ENCODE data around the gene RAB8A. TPM values are rescaled to one million over a fixed set of nuclear protein-coding genes. Genes with fewer than 3 reads are reported as not detected.
A peak's percentile ranks its signal among the peaks of the same experiment; 100 is the strongest.

Gene RAB8A
- 10 to 100 TPM; 85.5 to 86.9 TPM for total RNA-seq
- polyA plus RNA-seq, result 10 to 100 TPM; 83.9 to 96.8 TPM

DNA sequence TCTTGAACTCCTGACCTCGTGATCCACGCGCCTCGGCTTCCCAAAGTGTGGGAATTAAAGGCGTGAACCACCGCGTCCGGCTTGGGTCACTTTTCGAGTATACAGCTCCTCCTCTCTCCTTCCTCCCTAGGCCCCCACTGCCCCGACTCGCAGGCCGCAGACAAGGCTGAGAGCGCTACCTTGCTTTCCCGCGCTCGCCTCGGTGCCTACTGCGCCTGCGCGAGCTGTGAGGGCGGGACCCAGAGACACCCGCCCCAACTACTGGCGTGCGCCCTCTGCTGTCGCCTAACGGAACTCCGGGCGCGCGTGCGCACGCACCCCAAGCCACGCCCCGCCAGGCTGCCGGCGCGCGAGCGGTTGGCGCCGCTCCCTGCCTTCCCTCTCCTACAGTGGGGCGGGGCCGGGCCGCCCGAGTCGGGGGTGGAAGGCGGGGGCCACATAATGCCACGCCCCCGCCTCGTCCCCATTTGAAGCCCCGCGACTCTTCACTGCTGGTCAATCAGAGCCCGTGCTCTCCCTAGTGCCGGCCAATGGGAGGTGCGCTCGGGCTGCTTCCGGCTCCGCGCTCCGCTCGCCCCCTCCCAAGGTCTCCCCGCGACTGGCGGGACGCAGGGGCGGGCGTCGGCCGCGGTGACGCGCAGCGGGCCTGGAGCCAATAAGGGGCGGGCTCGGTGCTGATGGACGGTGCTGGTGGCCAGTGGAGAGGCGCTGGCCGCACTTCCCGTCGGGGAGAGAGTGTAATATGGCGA is at the start of gene RAB8A:
Gene RAB8A, plus strand, starts transcription at position 730 of the 749 bp plus-strand sequence. Its CDS starts 13 bp downstream, at position 743.
- peaks cover 0 to 3% (median 0%) of the 10 kb centered on the region in 8 donors for H3K9me3 Mint-ChIP-seq
- peaks cover 46% of the 10 kb centered on the region for H3K4me1 ChIP-seq (ENCODE audit: insufficient read depth, low read length)

DNA sequence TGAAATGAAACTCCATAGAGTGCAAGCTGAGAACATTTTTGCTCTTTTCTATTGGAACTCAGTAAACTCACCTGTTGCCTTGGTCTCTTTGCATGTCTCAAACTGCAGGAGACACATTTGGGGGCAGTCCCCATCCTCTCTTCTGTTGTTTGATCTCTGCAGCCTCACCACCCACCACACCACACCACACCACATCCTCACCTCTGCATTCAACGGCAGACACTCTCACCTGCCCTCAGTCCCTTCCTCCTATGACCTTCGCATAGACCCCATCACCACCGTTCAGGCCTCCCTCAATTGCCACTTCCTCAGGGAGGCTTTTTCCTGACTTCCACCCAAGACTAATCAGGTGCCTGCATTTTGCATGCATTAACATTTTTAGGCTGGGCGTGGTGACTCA is 49.7 kb upstream of the RAB8A start:
- no peaks in the 10 kb centered on the region for H3K36me3 Mint-ChIP-seq
- H3K9me3 ChIP-seq (ENCODE audit: control insufficient read depth in 1 of 2, low read length in 2 of 2), result no peaks in the 10 kb centered on the region
- no peak overlapping the region for H3K4me3 Mint-ChIP-seq
- H3K27ac ChIP-seq (ENCODE audit: low read depth, low read length), result no peak overlapping the region
- peak overlapping the region in 3 of 7 donors; percentile 1 to 74 (median 37) for H3K27ac Mint-ChIP-seq
- peaks cover 0 to 9% (median 4%) of the 10 kb centered on the region in 8 donors for H3K9me3 Mint-ChIP-seq
- H3K36me3 ChIP-seq (ENCODE audit: insufficient read depth, low read length), result no peaks in the 10 kb centered on the region
- H3K4me1 ChIP-seq (ENCODE audit: insufficient read depth, low read length), result peaks cover 10% of the 10 kb centered on the region
- CTCF ChIA-PET (ENCODE audit: partially characterized antibody), result interaction anchor here (0.6 to 9.1 kb wide), 21 partner anchors 9 to 250 kb away, joined by 3 to 116 read pairs (median 7); partner anchors contain the start of genes FAM32A, HSH2D and RAB8A
- peaks cover 13 to 22% (median 18%) of the 10 kb centered on the region in 4 donors for H3K4me1 Mint-ChIP-seq
- H3K27me3 ChIP-seq (ENCODE audit: insufficient read depth, low read length), result no peaks in the 10 kb centered on the region
- H3K4me3 ChIP-seq (ENCODE audit: low read length in 2 of 2), result no peak overlapping the region
- intact Hi-C loops (cut with micrococcal nuclease), result loop anchor here (2.0 kb wide), 1 partner anchor 17 kb away; no protein-coding TSS in a partner anchor
- POLR2A ChIA-PET (ENCODE audit: partially characterized antibody), result interaction anchor here (0.9 to 1.6 kb wide), 3 partner anchors 9 to 49 kb away, joined by 3 to 11 read pairs (median 4); partner anchors contain the start of gene RAB8A
- no peak for DNase-seq
- H3K27me3 Mint-ChIP-seq, result no peaks in the 10 kb centered on the region

More for the DNA sequence above, at the start of gene RAB8A:
- intact Hi-C loops (cut with micrococcal nuclease), result loop anchor here (1.0 to 2.0 kb wide), 11 partner anchors 8 to 482 kb away; partner anchors contain the start of genes FAM32A, HSH2D and KLF2
- Histone ChIP-seq H3K27ac (ENCODE audit: low read depth, low read length) (peak within 1 kb of the TSS; percentile 94), H3K36me3 (ENCODE audit: insufficient read depth, low read length) (no peaks in the 10 kb centered on the region), H3K27me3 (ENCODE audit: insufficient read depth, low read length) (no peaks in the 10 kb centered on the region), H3K9me3 (ENCODE audit: control insufficient read depth in 1 of 2, low read length in 2 of 2) (no peaks in the 10 kb centered on the region), H3K4me3 (ENCODE audit: low read length in 2 of 2) (peak within 1 kb of the TSS; percentile 78 to 86)
- peak; percentile 99 to 100 (median 99) for DNase-seq
- peak within 1 kb of the TSS; percentile 96 to 99 (median 98) for H3K4me3 Mint-ChIP-seq
- no peaks in the 10 kb centered on the region for H3K27me3 Mint-ChIP-seq
- ChIA-PET POLR2A (ENCODE audit: partially characterized antibody) (interaction anchor here (0.7 to 4.3 kb wide), 22 partner anchors 9 to 272 kb away, joined by 3 to 49 read pairs (median 4); partner anchors contain the start of genes FAM32A, HSH2D, KLF2 and TPM4), CTCF (ENCODE audit: partially characterized antibody) (interaction anchor here (0.6 to 7.6 kb wide), 20 partner anchors 11 to 300 kb away, joined by 3 to 84 read pairs (median 8); partner anchors contain the start of genes FAM32A and HSH2D)
- peaks cover 0 to 34% of the 10 kb centered on the region in 2 donors for H3K36me3 Mint-ChIP-seq
- peaks cover 20 to 50% (median 37%) of the 10 kb centered on the region in 4 donors for H3K4me1 Mint-ChIP-seq
- H3K27ac Mint-ChIP-seq, result peak within 1 kb of the TSS; percentile 96 to 99 (median 98)

DNA sequence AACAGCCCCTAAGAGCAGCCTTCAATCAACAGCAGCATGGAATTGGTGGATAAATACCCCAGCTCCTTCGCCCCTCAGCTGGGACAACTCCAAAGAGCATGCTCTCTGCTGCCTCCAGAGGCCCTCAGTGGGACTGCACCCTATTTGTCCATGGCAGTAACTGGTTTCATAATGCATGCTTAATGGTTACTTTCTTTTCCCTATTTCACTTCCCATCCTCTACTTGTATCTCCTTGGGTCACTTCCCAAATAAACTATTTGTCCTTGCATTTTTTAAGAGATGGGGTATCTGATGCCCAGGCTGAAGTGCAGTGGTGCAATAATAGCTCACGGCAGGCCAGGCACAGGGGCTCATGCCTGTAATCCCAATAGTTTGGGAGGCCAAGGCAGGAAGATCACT is 48.9 kb upstream of the RAB8A start:
- peaks cover 13 to 22% (median 19%) of the 10 kb centered on the region in 4 donors for H3K4me1 Mint-ChIP-seq
- H3K27me3 Mint-ChIP-seq, result no peaks in the 10 kb centered on the region
- no peaks in the 10 kb centered on the region for H3K9me3 ChIP-seq (ENCODE audit: control insufficient read depth in 1 of 2, low read length in 2 of 2)
- H3K4me3 Mint-ChIP-seq, result no peak overlapping the region
- H3K27me3 ChIP-seq (ENCODE audit: insufficient read depth, low read length), result no peaks in the 10 kb centered on the region
- H3K27ac ChIP-seq (ENCODE audit: low read depth, low read length), result no peak overlapping the region
- no peak overlapping the region for H3K4me3 ChIP-seq (ENCODE audit: low read length in 2 of 2)
- H3K36me3 ChIP-seq (ENCODE audit: insufficient read depth, low read length), result no peaks in the 10 kb centered on the region
- H3K36me3 Mint-ChIP-seq, result no peaks in the 10 kb centered on the region
- H3K27ac Mint-ChIP-seq, result peak overlapping the region in 4 of 7 donors; percentile 15 to 56 (median 34)
- POLR2A ChIA-PET (ENCODE audit: partially characterized antibody), result interaction anchor here (0.6 to 2.6 kb wide), 5 partner anchors 8 to 48 kb away, joined by 3 to 13 read pairs (median 5); partner anchors contain the start of gene RAB8A
- H3K9me3 Mint-ChIP-seq, result peaks cover 0 to 4% (median 0%) of the 10 kb centered on the region in 8 donors
- CTCF ChIA-PET (ENCODE audit: partially characterized antibody), result interaction anchor here (0.6 to 9.1 kb wide), 28 partner anchors 8 to 268 kb away, joined by 3 to 116 read pairs (median 6); partner anchors contain the start of genes FAM32A, HSH2D and RAB8A
- H3K4me1 ChIP-seq (ENCODE audit: insufficient read depth, low read length), result peaks cover 12% of the 10 kb centered on the region
- intact Hi-C loops (cut with micrococcal nuclease), result loop anchor here (2.0 kb wide), 1 partner anchor 16 kb away; no protein-coding TSS in a partner anchor
- DNase-seq, result peak; percentile 62 to 73 (median 67)

DNA sequence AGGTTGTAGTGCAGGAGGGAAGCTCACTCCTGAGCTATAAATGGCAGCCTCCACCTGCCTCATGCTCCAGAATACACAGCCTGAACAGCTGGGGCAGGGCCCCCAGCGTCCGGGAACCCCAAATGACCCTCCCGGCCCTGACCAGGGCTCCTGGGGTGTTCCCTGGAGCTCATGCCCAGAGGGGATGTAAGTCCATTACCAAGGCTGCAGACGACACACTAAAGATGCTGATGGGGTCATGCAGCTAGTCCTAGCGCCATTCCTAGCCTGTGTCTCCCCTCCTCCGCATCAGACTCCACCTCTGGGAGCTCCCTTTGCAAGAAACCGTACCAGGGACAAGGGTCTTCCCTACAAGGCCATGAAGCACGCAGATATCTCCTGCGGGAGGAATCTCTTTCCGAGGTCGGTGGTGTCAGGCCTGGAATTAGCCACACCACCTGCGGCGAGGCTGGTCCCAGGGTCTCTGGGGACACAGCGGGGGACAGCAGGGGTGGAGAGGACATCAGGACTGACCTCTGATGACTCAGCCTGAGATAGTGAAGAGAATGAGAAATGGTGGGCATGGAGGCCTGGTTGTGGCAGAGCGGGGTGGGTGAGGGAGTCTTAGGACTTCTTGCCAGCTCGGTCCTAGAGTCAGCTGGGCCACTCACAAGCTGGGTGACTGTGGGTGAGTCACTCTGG is 47.3 kb upstream of the RAB8A start:
- ChIA-PET CTCF (ENCODE audit: partially characterized antibody) (interaction anchor here (0.8 to 9.1 kb wide), 16 partner anchors 9 to 253 kb away, joined by 3 to 116 read pairs (median 13); partner anchors contain the start of genes FAM32A, HSH2D and RAB8A), POLR2A (ENCODE audit: partially characterized antibody) (interaction anchor here (0.9 to 2.6 kb wide), 5 partner anchors 13 to 47 kb away, joined by 3 to 13 read pairs (median 3); partner anchors contain the start of gene RAB8A)
- no peak overlapping the region for H3K27ac Mint-ChIP-seq
- Histone ChIP-seq H3K4me1 (ENCODE audit: insufficient read depth, low read length) (peaks cover 21% of the 10 kb centered on the region), H3K4me3 (ENCODE audit: low read length in 2 of 2) (no peak overlapping the region), H3K27ac (ENCODE audit: low read depth, low read length) (no peak overlapping the region), H3K36me3 (ENCODE audit: insufficient read depth, low read length) (no peaks in the 10 kb centered on the region), H3K27me3 (ENCODE audit: insufficient read depth, low read length) (no peaks in the 10 kb centered on the region), H3K9me3 (ENCODE audit: control insufficient read depth in 1 of 2, low read length in 2 of 2) (no peaks in the 10 kb centered on the region)
- H3K4me1 Mint-ChIP-seq, result peaks cover 13 to 22% (median 19%) of the 10 kb centered on the region in 4 donors
- no peak overlapping the region for H3K4me3 Mint-ChIP-seq
- no peaks in the 10 kb centered on the region for H3K27me3 Mint-ChIP-seq
- peaks cover 0 to 4% (median 0%) of the 10 kb centered on the region in 8 donors for H3K9me3 Mint-ChIP-seq
- DNase-seq, result no peak
- intact Hi-C loops (cut with micrococcal nuclease), result no loop called here
- no peaks in the 10 kb centered on the region for H3K36me3 Mint-ChIP-seq

DNA sequence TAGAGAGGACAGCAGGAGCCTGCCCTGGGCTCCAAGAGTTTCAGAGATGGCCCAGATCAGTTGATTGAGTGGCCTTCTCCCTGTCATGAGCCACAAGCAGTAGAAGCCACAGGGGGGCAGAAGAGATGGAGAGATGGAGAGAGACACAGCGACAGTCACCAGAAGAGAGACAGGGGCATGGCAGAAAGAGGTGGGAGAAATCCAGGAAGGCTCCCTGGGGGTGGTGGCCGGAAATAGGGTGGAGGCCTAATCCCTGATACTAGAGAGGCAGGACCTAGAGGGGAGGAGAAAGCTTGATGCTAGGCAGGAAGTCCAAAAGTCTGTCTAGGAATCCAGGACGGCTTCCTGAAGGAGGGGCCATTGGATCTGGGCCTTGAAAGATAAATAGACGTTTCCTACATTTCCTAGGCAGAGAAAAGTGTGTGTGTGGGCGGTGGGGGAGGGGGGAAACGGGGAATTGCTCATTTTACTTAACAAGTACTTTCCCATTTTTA is 45.0 kb upstream of the RAB8A start:
- Histone ChIP-seq H3K4me1 (ENCODE audit: insufficient read depth, low read length) (peaks cover 45% of the 10 kb centered on the region), H3K9me3 (ENCODE audit: control insufficient read depth in 1 of 2, low read length in 2 of 2) (no peaks in the 10 kb centered on the region), H3K36me3 (ENCODE audit: insufficient read depth, low read length) (no peaks in the 10 kb centered on the region), H3K27me3 (ENCODE audit: insufficient read depth, low read length) (no peaks in the 10 kb centered on the region), H3K4me3 (ENCODE audit: low read length in 2 of 2) (no peak overlapping the region), H3K27ac (ENCODE audit: low read depth, low read length) (no peak overlapping the region)
- intact Hi-C loops (cut with micrococcal nuclease), result loop anchor here (1.0 kb wide), 2 partner anchors 45 to 116 kb away; partner anchors contain the start of gene RAB8A
- peak overlapping the region in 1 of 8 donors; percentile 45 for H3K4me3 Mint-ChIP-seq
- CTCF ChIA-PET (ENCODE audit: partially characterized antibody), result interaction anchor here (0.8 to 9.1 kb wide), 15 partner anchors 9 to 261 kb away, joined by 3 to 116 read pairs (median 5); partner anchors contain the start of genes FAM32A, HSH2D, RAB8A and TPM4
- H3K27ac Mint-ChIP-seq, result peak overlapping the region; percentile 62 to 95 (median 79)
- no peaks in the 10 kb centered on the region for H3K36me3 Mint-ChIP-seq
- no peaks in the 10 kb centered on the region for H3K27me3 Mint-ChIP-seq
- peak; percentile 55 to 68 (median 56) for DNase-seq
- peaks cover 0 to 2% (median 0%) of the 10 kb centered on the region in 8 donors for H3K9me3 Mint-ChIP-seq
- H3K4me1 Mint-ChIP-seq, result peaks cover 20 to 24% (median 21%) of the 10 kb centered on the region in 4 donors
- POLR2A ChIA-PET (ENCODE audit: partially characterized antibody), result interaction anchor here (1.0 to 1.2 kb wide), 7 partner anchors 10 to 77 kb away, joined by 3 to 5 read pairs (median 4); partner anchors contain the start of genes HSH2D and TPM4

DNA sequence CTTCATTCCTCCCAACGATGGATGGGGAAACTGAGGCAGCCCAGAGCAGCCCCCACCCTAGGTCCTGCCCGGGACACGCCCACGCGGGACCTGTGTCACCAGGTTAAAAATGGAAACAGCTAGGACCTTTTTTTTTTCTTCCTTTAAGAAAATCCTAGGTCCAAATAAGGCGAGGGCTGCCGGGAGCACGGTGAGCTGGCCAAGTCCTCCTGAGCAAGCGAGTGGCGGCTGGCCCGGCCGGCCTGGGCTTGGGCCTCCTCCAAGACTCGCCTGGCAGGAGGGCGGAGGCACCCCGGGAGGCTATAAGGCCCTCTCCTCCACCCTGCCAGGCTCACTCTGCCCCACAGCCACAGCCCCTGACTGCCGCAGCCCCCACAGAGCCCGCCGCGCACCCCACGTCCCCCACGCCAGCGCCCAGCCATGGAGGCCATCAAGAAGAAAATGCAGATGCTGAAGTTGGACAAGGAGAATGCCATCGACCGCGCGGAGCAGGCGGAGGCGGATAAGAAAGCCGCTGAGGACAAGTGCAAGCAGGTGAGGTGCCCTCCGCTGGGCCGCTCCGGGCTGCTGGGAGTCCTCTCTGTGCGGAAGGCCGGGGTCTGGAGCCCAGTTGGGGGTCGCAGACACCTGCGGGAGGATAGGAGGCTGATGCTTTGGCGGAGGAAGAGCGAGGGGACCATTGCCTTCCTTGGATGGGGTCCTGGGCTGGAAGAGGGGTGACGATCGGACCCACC is 44.3 kb upstream of the RAB8A start:
- intact Hi-C loops (cut with micrococcal nuclease), result no loop called here
- no peaks in the 10 kb centered on the region for H3K27me3 ChIP-seq (ENCODE audit: insufficient read depth, low read length)
- no peaks in the 10 kb centered on the region for H3K9me3 ChIP-seq (ENCODE audit: control insufficient read depth in 1 of 2, low read length in 2 of 2)
- no peak overlapping the region for H3K4me3 ChIP-seq (ENCODE audit: low read length in 2 of 2)
- Mint-ChIP-seq H3K27ac (peak overlapping the region in 1 of 7 donors; percentile 78), H3K27me3 (no peaks in the 10 kb centered on the region), H3K9me3 (no peaks in the 10 kb centered on the region), H3K4me3 (no peak overlapping the region), H3K36me3 (no peaks in the 10 kb centered on the region), H3K4me1 (peaks cover 17 to 22% (median 22%) of the 10 kb centered on the region in 4 donors)
- ChIA-PET POLR2A (ENCODE audit: partially characterized antibody) (interaction anchor here (1.0 kb wide), 2 partner anchors 19 to 77 kb away, joined by 4 to 5 read pairs; partner anchors contain the start of gene HSH2D), CTCF (ENCODE audit: partially characterized antibody) (interaction anchor here (1.3 to 9.1 kb wide), 10 partner anchors 9 to 118 kb away, joined by 4 to 116 read pairs (median 6); partner anchors contain the start of genes FAM32A, RAB8A and TPM4)
- H3K36me3 ChIP-seq (ENCODE audit: insufficient read depth, low read length), result no peaks in the 10 kb centered on the region
- H3K27ac ChIP-seq (ENCODE audit: low read depth, low read length), result no peak overlapping the region
- DNase-seq, result no peak
- H3K4me1 ChIP-seq (ENCODE audit: insufficient read depth, low read length), result peaks cover 52% of the 10 kb centered on the region
